ENCODE results near the gene RNF167.

DNA sequence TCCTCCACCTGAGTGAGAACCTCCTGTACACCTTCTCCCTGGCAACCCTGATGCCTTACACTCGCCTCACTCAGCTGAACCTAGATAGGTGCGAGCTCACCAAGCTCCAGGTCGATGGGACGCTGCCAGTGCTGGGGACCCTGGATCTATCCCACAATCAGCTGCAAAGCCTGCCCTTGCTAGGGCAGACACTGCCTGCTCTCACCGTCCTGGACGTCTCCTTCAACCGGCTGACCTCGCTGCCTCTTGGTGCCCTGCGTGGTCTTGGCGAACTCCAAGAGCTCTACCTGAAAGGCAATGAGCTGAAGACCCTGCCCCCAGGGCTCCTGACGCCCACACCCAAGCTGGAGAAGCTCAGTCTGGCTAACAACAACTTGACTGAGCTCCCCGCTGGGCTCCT, 7.3 kb upstream of the RNF167 start:
- TF ChIP-seq, protein P1, sequence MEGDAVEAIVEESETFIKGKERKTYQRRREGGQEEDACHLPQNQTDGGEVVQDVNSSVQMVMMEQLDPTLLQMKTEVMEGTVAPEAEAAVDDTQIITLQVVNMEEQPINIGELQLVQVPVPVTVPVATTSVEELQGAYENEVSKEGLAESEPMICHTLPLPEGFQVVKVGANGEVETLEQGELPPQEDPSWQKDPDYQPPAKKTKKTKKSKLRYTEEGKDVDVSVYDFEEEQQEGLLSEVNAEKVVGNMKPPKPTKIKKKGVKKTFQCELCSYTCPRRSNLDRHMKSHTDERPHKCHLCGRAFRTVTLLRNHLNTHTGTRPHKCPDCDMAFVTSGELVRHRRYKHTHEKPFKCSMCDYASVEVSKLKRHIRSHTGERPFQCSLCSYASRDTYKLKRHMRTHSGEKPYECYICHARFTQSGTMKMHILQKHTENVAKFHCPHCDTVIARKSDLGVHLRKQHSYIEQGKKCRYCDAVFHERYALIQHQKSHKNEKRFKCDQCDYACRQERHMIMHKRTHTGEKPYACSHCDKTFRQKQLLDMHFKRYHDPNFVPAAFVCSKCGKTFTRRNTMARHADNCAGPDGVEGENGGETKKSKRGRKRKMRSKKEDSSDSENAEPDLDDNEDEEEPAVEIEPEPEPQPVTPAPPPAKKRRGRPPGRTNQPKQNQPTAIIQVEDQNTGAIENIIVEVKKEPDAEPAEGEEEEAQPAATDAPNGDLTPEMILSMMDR (IDR thresholded peaks at IDR 0.05): no peak
- TF ChIP-seq POLR2A (IDR thresholded peaks at IDR 0.05) (no peak), POLR2AphosphoS5 (IDR thresholded peaks at IDR 0.05) (no peak), EP300 (IDR thresholded peaks at IDR 0.05) (no peak)

All from upper lobe of left lung (tissue), 4 donors.